SH-SY5Y (cell line): Measurements from ENCODE around the gene PHC2.
A peak's percentile ranks its signal among the peaks of the same experiment; 100 is the strongest.

Experiments used
- GATA2 ChIP-seq: IDR thresholded peaks from 2 replicates; pipeline ENCODE4 v1.6.1; 2011; ENCODE audit warnings: mild to moderate bottlenecking, low read depth, low read length
- GATA3 ChIP-seq: IDR thresholded peaks from 2 replicates; pipeline ENCODE4 v1.6.1; 2011; ENCODE audit warnings: low read depth, mild to moderate bottlenecking, low read length, moderate library complexity

Gene PHC2

GRCh38 chr1:33439662-33440061 is 8.8 kb upstream of the PHC2 start:
- TF ChIP-seq GATA2 (no peak), GATA3 (no peak)

- TF ChIP-seq GATA3 = no peak
- TF ChIP-seq GATA2 = no peak
These were observed 7.7 kb upstream of the PHC2 start for GRCh38 chr1:33438364-33439160.

- no peak for TF ChIP-seq GATA3
- 0 out of 2 replicates have a peak, but pooled peaks have one; percentile 18 for TF ChIP-seq GATA2
These were observed 5.8 kb upstream of the PHC2 start for GRCh38 chr1:33436557-33437285.

- TF ChIP-seq GATA3 (no peak), GATA2 (no peak)
These were observed 4.4 kb upstream of the PHC2 start for GRCh38 chr1:33435096-33435820.

GRCh38 chr1:33434363-33434750 is 3.5 kb upstream of the PHC2 start:
- TF ChIP-seq GATA2 = no peak
- no peak for TF ChIP-seq GATA3

GRCh38 chr1:33433509-33434362 is 2.8 kb upstream of the PHC2 start:
- no peak for TF ChIP-seq GATA3
- TF ChIP-seq GATA2 = no peak

- TF ChIP-seq GATA2 = no peak
- TF ChIP-seq GATA3 = no peak
These were observed 821 bp downstream of the PHC2 start for GRCh38 chr1:33429856-33430691.

- TF ChIP-seq GATA2 = no peak
- no peak for TF ChIP-seq GATA3
These were observed 1.6 kb downstream of the PHC2 start for GRCh38 chr1:33429332-33429731.

- TF ChIP-seq GATA3 (no peak), GATA2 (no peak)
These were observed 2.2 kb downstream of the PHC2 start for GRCh38 chr1:33428661-33429060.

- no peak for TF ChIP-seq GATA3
- TF ChIP-seq GATA2 = no peak
These were observed 4.0 kb downstream of the PHC2 start for GRCh38 chr1:33426916-33427315.

GRCh38 chr1:33425900-33426299 is 5.0 kb downstream of the PHC2 start:
- TF ChIP-seq GATA3 (no peak), GATA2 (no peak)

GRCh38 chr1:33424610-33425009 is 6.3 kb downstream of the PHC2 start:
- TF ChIP-seq GATA2 (no peak), GATA3 (no peak)

- no peak for TF ChIP-seq GATA2
- TF ChIP-seq GATA3 = no peak
These were observed 6.7 kb downstream of the PHC2 start for GRCh38 chr1:33424205-33424604.
